Parathyroid adenoma (tissue), 2 donors: ENCODE results near the gene UBE2L5.
A peak's percentile ranks its signal among the peaks of the same experiment; 100 is the strongest.

Experiments
- H2AFZ ChIP-seq: fragments of 300-600 bp; sonication (generic); one replicate; pipeline ENCODE4 v1.7.0; 2017; ENCODE audit warnings: antibody characterized with exemption, mild to moderate bottlenecking
- H3K27ac ChIP-seq: fragments of 300-600 bp; sonication (generic); one replicate; pipeline ENCODE4 v1.7.0; 2017
- H3K27me3 ChIP-seq: fragments of 300-600 bp; sonication (generic); one replicate; pipeline ENCODE4 v1.7.0; 2017; ENCODE audit warnings: low read length; ENCODE audit not compliant: control insufficient read depth, insufficient read depth
- H3K36me3 ChIP-seq: fragments of 300-600 bp; sonication (generic); one replicate; pipeline ENCODE4 v1.7.0; 2017; ENCODE audit warnings: low read length; ENCODE audit not compliant: control insufficient read depth, insufficient read depth
- H3K4me1 ChIP-seq: fragments of 300-600 bp; sonication (generic); one replicate; pipeline ENCODE4 v1.7.0; 2017; ENCODE audit warnings: control low read depth
- H3K4me2 ChIP-seq: fragments of 300-600 bp; sonication (generic); one replicate; pipeline ENCODE4 v1.7.0; 2017; ENCODE audit warnings: low read length
- H3K4me3 ChIP-seq: fragments of 300-600 bp; sonication (generic); one replicate; pipeline ENCODE4 v1.7.0; 2017; ENCODE audit warnings: low read depth, low read length
- H3K79me2 ChIP-seq: fragments of 300-600 bp; sonication (generic); one replicate; pipeline ENCODE4 v1.7.0; 2017; ENCODE audit warnings: control low read depth
- H3K9ac ChIP-seq: fragments of 300-600 bp; sonication (generic); one replicate; pipeline ENCODE4 v1.7.0; 2017; ENCODE audit warnings: mild to moderate bottlenecking
- H3K9me3 ChIP-seq: fragments of 300-600 bp; sonication (generic); one replicate; pipeline ENCODE4 v1.7.0; 2017; ENCODE audit warnings: low read length; ENCODE audit not compliant: control insufficient read depth
- TF ChIP-seq, protein P1 (sequence below): fragments of 300-600 bp; sonication (generic); IDR thresholded peaks from one replicate; pipeline ENCODE4 v1.7.0; 2017; ENCODE audit warnings: antibody characterized with exemption, mild to moderate bottlenecking
- donor health status: primary hyperparathyroidism.

UBE2L5 gene

DNA sequence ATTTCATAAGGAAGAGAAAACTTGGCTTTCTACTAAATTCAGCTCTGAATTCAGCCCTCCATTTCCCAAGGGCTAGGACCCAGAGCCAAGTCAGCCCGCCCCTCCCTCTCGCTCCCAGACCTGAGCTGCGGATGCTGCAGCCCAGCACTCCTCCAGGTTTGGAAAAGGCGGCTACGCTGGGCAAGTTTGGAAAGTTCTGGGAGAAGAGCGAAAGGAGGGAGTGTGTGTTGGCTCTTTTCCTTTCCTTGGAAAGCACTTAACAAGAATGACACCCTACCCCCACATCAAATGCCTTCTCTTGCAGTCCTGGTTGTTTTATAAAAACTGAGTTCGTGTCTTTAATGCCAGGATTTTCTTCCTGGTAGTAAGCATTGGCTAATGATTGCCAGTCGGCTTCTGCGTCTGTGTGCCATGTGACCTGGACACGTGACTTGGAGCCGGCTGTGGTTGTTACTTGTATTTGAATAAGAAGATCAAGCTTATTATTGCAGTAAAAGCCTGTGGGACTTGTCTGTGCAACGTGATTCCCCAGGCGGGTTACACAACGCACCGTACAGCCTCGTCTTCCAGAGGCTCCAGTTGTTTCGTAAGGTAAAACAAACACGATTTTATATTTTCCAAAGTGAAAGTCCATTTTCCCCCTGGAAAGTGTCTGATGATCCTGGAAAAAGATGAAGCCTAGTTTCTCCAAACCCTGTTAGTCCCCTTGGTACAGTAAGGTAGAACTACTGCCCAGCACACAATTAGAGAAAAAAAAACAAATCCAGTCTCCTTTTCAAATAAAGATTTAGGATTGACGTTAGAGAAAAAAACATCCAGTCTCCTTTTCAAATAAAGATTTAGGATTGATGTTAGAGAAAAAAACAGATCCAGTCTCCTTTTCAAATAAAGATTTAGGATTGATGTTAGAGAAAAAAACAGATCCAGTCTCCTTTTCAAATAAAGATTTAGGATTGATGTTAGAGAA, 26.8 kb upstream of the UBE2L5 start:
- Histone ChIP-seq H3K9me3 (no peaks in the 10 kb centered on the region), H3K36me3 (no peaks in the 10 kb centered on the region), H3K79me2 (no peaks in the 10 kb centered on the region), H3K27me3 (no peaks in the 10 kb centered on the region), H3K27ac (peak overlapping the region; percentile 60), H2AFZ (peak overlapping the region; percentile 85), H3K9ac (no peak overlapping the region), H3K4me1 (no peaks in the 10 kb centered on the region), H3K4me3 (peak overlapping the region; percentile 80), H3K4me2 (peak overlapping the region; percentile 98)
- TF ChIP-seq, protein P1, sequence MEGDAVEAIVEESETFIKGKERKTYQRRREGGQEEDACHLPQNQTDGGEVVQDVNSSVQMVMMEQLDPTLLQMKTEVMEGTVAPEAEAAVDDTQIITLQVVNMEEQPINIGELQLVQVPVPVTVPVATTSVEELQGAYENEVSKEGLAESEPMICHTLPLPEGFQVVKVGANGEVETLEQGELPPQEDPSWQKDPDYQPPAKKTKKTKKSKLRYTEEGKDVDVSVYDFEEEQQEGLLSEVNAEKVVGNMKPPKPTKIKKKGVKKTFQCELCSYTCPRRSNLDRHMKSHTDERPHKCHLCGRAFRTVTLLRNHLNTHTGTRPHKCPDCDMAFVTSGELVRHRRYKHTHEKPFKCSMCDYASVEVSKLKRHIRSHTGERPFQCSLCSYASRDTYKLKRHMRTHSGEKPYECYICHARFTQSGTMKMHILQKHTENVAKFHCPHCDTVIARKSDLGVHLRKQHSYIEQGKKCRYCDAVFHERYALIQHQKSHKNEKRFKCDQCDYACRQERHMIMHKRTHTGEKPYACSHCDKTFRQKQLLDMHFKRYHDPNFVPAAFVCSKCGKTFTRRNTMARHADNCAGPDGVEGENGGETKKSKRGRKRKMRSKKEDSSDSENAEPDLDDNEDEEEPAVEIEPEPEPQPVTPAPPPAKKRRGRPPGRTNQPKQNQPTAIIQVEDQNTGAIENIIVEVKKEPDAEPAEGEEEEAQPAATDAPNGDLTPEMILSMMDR = no peak

DNA sequence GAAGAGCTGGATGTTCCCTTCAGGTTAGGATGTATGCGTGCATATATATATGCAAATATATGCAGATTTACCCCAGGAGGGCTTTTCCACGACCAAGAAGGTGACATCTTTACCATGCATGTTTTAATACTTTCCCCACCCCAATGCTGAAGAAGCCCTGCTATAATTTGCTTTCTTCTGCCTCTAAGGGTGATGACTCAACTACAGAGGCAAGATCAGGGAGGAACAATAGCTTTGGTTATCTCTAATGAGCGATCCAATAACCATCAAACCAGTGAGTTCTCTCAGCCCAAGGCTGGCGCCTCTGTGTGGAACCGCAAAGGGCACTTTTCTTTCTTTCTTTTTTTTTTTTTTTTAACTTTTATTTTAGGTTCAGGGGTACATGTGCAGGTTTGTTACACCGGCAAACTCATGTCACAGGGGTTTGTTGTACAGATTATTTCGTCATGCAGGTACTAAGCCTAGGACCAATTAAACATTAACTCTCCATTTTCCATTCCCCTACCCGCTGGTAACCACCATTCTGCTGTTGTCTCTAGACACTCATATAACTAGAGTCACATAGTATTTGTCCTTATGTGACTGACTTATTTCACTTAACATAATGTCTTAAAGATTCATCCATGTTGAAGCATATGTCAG, 25.7 kb upstream of the UBE2L5 start:
- no peaks in the 10 kb centered on the region for H3K4me1 ChIP-seq
- H3K4me3 ChIP-seq = no peak overlapping the region
- no peaks in the 10 kb centered on the region for H3K9me3 ChIP-seq
- no peak overlapping the region for H3K4me2 ChIP-seq
- no peak overlapping the region for H3K9ac ChIP-seq
- no peak overlapping the region for H3K27ac ChIP-seq
- H3K79me2 ChIP-seq = no peaks in the 10 kb centered on the region
- H2AFZ ChIP-seq = no peak overlapping the region
- H3K36me3 ChIP-seq = no peaks in the 10 kb centered on the region
- TF ChIP-seq, protein P1 = no peak
- H3K27me3 ChIP-seq = no peaks in the 10 kb centered on the region

DNA sequence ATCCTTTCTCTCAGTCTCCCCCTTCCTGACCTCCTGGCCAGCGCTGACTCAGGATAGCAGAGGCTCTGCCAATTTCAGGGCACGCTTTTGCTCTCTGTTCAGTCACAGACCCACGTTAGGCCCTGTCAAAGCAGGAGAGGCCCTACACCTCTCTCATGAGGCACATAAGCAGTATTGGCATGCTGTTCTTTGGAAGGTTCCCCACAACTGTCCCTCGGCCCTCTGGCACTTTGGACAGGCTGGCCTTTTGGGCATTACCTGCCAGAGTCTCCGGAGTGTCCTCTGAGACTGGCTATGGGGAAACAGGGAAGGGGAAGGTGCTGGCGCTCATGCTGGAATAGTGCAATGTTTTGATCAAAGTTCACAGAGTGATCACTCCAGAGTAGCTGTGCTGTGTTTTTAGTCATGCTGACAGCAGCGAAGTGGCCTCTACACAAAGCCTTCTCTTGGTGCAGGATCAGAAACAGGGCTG, 23.7 kb upstream of the UBE2L5 start:
- no peaks in the 10 kb centered on the region for H3K79me2 ChIP-seq
- H3K27me3 ChIP-seq = no peaks in the 10 kb centered on the region
- TF ChIP-seq, protein P1 = no peak
- H3K4me1 ChIP-seq = no peaks in the 10 kb centered on the region
- H3K4me2 ChIP-seq = no peak overlapping the region
- peak overlapping the region; percentile 19 for H2AFZ ChIP-seq
- H3K27ac ChIP-seq = no peak overlapping the region
- no peaks in the 10 kb centered on the region for H3K9me3 ChIP-seq
- no peaks in the 10 kb centered on the region for H3K36me3 ChIP-seq
- H3K4me3 ChIP-seq = no peak overlapping the region
- no peak overlapping the region for H3K9ac ChIP-seq

DNA sequence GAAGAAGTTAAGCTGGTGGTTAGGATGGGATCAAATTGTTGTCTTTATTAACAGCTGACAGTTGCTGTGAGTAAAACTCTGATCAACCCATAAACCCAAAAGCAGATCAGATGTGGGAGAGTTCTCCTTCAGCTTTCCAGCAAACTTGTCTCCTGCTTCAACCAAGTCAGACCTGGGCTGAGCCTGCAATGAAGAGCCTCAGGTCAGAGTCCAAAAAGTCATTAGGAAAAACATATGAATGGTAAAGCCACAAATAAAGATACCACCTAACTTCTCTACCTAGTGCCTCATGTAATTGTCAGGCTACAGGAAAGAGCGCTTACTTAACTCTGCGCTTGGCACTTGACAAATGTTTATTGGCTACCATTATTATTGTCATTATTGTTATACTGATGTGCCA, 21.9 kb upstream of the UBE2L5 start:
- Histone ChIP-seq H3K9me3 (no peaks in the 10 kb centered on the region), H3K4me1 (no peaks in the 10 kb centered on the region), H2AFZ (no peak overlapping the region), H3K79me2 (no peaks in the 10 kb centered on the region), H3K27me3 (no peaks in the 10 kb centered on the region), H3K36me3 (no peaks in the 10 kb centered on the region), H3K9ac (no peak overlapping the region), H3K4me2 (no peak overlapping the region), H3K27ac (no peak overlapping the region), H3K4me3 (no peak overlapping the region)
- TF ChIP-seq, protein P1 = no peak
